Superior temporal gyrus (tissue), 1 donor: Measurements from ENCODE around the gene SS18.

Source experiments
- DNase-seq: peaks from one replicate; pipeline ENCODE4 v3.0.0-alpha.2; 2016; ENCODE audit errors: extremely low spot score

Gene SS18

DNA sequence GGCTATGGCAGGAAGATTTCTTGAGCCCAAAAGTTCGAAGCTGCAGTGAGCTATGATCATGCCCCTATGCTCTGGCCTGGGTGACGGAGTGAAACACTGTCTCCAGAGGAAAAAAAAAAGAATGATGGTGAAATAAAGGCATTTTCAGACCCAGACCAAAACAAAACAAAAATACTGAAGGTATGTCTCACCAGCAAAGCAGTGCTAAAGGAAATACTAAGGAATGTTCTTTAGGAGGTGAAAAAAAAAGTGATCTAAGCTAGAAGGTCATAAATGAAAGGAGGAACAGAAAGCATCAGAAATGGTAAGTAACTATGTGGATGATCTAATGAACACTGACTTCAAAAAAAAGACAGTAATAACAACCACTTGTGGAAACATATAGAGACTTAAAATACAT lies 18.7 kb downstream of the SS18 start:
- no peak for DNase-seq

DNA sequence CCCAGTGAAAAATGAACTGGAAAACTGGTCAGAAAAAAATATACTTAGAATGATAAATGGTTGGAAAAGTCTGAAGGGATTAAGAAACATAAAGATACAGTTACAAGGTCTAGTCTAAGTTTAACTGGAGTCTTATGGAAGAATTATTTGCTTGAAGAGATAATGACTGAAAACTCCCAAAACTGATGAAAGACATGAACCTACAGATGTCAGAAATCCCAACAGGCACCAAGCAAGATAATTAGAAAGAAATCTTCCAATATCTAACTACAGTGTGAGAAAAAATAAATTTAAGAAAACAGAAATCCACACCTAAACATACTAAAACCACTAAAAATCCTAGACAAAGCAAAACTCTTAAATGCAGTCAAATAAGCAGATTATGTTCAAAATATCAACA lies 19.4 kb downstream of the SS18 start:
- DNase-seq: no peak

DNA sequence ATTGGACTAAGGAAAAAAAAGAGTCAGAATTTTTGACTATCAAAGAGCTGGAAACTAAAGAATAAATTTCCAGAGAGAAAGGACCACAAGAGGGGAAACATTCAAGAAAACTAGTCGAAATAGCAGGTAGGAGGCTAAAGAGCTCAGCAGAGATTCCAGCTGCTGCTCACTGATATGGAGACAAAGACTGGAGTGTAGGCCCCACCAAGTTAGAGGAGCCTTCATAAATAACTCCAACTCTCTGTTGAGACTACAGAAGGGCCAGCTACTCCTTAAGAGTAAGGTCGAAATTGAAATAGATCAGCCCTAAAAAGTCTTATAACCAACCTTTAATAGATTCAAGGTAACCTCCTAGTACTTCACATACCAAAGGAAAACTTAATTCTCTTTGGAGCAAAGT lies 31.1 kb downstream of the SS18 start:
- DNase-seq: no peak

DNA sequence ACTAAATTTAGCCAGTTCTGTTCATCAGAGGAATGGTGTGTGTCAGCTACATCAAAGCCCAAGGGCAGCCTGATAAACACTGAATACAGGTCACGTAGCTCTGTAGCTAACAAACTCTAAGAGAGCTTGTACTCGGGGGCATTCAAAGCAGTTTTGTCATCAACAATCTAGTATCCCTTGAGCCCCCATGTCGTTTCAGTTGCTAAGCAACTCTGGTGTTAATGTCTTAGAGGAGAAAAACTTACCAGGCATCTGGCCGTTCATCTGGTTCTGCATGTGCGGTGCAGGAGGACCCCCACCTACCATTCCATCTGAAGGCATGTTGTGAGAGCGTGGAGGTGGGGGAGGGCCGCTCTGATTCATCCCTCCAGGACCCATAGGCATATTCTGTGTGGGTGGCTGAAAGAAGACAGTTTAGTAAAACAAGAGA lies 33.1 kb downstream of the SS18 start:
- no peak for DNase-seq

DNA sequence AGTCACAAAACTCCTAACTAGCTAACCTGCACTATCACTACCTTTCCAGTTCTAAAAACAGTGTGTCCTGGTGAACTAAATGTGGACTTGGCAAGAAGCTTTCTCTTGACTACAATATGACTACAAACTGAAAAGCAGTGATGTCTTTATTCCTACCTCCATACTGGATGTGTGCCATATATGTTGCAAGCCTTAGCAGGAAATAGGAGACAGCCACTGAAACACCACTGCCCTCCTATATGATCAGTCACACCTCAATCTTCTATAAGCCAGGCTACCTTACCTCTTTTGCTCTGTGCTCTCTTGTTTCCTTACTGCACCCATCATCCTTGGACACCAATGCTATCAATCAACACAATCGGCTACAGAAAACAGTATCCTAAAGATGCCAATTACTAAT lies 34.1 kb downstream of the SS18 start:
- no peak for DNase-seq

DNA sequence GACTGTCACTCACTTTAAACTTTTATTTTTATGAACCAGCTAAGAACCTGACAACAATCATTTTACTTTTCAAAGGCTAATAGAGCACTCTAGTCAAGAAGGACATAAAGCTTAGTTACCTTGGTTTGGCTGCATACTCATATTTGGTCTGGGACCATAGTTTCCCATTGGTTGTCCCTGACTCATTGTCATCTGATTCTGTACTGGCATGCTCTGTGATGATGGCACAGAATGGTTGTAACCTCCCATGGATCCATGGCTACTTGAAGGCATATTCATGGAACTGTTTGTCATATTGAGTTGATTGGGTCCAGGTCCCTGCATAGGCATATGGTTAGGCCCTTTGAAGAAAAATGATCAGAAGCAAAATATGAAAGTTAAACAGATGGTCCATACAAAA lies 37.9 kb downstream of the SS18 start:
- no peak for DNase-seq

DNA sequence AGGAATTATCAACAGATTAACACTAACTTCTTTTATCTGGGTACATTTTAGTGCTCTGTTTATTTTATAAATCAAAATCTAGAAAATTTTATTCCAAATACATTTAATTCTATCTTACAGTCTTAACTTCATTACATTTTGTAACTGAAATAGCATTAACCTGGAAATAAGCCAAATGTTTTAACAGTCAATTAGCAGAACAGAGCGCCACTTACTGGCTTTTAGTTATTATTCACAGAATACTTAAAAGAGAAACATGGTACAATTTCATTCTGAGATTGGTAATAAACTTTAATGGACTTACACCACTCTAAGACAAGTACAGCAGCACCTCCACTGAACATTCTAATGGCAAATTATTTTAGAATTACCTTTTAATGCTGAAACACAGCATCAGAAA lies 38.6 kb downstream of the SS18 start:
- no peak for DNase-seq

DNA sequence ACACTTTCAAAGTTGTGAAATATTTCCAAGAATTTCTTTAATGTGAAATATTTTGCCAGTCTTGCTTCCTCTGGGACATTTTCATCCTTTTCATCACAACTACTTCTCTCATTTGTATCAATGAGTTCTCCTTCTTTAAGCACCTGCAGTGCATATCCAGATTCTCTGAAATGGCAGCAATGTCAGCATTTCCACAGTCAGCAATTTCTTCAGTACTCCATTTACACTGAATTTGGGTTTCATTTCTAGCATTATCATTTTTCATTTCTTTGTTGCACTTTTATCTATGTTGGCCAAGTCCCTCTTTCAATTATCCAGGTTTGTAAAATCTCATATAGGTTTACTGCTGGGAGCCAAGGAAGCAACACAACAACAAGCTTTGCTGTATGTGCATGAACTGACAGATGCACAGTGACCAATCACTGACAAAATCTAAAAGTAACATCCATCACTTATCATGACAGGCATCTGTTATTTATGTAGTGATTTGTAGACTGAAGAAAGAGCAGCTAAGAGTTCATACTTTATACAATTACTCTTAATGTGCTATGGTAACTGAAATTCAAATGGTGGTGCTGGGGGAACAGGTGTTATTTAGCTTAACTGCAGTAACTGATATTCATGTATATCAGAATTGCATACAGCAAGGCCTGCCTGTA lies 43.9 kb downstream of the SS18 start:
- no peak for DNase-seq

DNA sequence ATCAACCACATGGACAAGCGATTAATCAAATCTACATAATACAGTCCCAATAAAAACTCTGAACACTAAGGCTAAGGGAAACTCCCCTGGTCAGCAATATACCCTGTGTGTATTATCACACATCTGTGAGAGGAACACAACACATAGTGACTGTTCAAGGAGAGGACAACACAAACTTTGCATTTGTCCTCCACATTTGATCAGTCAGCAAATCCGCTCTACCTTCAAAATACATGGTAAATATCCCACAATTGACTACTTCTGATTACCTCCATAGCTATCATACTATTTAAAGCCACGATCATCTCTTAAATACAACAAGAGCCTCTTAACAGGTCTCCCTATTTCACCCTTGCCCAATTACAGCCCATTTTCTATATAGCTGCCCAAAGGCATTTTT lies 45.6 kb downstream of the SS18 start:
- DNase-seq: no peak

DNA sequence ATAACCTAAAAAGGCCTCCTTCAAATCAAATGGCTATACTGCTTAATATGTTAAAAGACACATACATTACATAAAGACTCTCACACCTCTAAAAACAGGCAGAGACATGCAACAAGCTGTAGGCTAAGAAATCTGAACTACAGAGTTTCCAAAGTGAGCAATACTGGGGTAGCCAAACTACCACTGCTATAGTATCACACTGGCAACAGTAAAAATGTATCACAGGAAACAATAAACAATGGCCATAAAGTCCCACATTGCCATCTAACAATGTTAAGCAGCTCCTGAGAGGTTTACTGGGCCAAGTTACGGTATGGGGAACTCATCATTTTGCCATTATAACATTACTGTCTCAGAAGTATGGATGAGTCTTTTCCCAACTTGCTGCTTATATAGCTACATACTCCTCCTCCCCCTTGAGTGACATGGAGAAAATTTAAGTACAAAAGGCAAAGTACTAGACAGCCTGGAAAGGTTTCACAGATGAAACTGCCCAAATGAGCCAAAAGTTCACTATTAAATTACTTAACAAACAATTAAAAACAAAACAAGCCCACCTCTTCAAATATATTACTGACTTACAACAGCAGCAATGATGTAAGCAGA lies 50.3 kb downstream of the SS18 start:
- DNase-seq: no peak

DNA sequence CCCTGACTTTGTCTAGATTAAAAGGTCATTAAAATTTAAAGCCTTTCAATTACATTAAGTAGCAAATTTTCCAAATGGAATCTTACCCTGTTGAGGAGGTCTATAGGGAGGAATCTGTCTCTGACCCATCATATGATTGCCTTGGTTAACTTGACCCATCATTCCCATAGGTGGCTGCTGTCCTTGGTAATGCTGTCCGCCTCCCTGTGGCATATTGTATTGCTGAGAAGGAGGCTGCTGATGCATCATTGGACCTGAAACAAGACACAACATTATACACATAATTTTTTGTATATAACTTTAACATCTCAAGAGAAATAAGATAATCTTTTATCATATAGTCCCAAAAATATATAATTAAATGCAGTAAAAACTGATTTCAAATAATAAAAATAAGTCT lies 51.2 kb downstream of the SS18 start:
- DNase-seq: no peak

DNA sequence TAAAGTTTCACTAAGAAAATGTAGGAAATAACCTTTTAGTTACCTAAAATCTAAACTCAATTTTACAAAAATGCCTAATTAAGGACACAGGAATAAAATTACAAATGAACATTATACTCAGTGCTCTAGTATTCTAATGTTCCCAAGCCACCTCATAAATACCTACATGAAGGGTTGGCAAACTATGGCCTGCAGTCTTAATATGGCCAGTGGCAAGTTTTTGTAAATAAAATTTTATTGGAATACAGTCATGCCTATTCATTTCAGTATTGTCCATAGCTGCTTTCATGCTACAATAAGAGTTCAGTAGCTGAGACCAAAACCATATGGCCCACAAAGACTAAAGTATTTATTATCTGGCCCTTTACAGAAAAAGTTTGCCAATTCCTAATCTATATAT lies 53.8 kb downstream of the SS18 start:
- DNase-seq: no peak

DNA sequence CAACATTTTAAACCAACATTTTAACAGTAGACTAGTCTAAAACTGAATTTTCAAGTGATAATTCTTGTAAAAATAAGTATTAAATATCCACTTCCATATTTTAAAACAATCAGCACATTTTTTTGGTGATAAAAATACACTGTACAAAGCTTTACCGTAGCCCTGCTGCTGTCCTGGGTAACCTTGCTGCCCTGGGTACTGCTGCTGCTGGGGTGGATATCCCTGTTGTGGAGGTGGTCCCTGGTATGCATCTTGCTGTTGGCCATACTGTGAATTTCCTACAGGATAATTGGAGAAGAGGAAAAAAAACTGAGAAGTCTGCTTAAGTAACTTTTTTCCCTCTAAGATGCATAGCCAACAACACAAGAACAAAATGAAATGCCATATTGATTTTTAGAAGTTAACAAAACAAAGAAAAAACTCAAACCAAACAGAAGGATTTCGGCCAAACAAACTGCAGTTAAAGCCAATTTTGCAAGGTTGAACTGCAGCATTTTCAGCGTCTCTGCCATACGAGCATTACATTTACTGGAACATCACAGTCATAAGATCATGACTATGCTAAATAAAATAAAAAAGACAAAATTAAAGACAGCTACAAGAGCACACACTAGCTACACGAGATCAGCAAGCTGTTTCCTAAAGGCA lies 55.4 kb downstream of the SS18 start:
- DNase-seq: no peak

DNA sequence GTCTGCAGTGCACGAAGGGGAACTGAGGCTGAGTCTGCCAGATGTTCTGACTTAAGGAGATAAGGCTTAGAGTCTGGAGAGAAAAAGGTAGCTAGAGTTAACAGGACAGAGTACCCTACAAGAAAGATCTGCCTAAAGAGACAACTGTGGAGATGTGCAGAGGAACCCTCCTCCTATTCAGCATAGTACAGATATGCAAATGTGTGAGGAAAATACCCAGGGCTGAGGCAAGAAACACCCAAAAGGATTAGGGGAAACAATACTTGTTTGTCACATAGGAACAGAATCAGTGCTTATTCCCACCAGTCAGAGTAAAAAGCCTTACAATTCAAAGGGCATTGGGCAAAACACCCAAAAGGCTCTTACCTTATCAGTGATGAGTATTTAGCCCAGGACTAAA lies 67.8 kb downstream of the SS18 start:
- no peak for DNase-seq

DNA sequence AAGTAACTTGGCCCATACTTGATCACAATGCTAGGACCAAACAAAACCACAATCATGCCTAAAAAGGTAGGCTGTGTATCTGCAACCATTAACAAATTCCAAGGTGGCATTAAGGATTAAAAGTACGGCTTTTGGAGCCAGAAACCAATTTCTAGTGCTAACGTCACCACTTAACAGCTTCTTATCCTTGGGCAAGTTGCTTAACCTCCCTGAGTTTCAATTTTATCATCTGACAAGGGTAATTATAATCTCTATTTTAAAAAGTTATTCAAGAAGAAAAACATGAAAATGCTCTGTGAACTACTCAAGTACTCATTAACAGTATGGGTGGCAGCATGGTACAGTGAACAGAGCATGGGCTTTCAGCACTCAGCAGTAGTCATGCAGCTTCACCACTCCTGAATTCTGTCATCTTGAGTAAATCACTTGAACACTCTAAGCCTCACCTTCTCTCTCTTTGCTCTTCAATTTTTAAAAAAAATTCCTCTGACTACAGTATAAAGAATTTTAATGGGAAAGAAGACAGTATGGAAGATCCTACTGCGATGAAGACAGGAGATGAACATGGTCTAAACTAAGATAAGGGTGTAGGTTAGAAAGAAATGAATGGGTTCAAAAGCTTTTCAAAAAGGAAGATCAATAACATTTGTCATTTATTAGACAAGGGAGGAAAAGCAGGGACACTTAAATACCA lies 69.2 kb downstream of the SS18 start:
- no peak for DNase-seq

DNA sequence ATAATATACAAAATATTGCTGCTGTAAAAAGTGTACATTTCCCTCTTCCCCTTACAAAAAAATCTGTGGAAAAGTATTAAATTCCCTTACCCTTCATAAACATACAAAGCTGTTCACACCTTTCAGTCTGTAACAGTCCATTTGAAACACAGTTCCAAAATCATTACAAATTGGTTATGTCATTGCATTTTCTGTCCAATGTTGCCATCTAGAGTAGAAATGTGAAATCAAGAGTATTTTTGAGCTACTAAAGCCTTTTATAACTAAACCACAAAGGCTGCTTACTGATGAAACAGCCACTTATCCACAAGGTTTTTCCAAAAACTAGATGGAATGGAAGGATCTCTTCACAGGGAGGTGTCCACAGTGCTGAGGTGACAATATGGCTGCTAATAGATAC lies 72.5 kb downstream of the SS18 start:
- DNase-seq: peak; percentile 71

DNA sequence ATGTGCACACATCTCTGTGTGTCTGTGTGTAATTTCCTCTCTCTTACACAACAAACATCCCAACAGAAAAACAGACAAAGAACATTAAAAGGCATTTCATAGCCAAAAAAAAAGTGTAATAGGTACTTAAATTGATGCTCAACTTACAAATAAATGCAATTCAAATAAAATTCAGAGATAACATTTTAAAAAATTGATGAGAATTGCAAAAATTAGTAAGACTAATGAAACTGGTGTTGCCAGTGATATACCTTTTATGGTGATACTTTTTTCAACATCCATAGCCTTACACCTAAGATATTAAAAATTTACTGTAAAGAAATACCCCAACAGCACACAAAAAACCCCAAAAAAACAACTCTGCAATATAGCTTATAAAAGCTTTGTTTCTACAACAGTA lies 76.0 kb downstream of the SS18 start:
- DNase-seq: no peak

DNA sequence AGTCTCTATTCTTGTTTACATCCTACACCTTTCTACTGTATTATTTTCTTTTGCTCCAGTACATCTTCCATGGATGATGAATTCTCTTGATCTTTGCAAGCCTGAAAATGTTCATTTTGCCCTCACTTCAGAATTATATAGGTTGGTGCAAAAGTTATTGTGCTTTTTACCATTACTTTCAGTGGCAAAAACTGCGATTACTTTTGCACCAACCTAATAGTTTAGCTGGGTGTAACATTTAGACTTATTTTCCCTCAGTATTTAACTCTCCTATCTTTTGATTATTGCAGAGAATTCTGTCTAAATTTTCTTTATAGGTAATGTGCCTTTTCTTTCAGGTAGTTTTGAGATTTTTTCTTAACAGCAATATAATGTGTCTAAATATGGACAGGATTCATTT lies 81.8 kb downstream of the SS18 start:
- no peak for DNase-seq

DNA sequence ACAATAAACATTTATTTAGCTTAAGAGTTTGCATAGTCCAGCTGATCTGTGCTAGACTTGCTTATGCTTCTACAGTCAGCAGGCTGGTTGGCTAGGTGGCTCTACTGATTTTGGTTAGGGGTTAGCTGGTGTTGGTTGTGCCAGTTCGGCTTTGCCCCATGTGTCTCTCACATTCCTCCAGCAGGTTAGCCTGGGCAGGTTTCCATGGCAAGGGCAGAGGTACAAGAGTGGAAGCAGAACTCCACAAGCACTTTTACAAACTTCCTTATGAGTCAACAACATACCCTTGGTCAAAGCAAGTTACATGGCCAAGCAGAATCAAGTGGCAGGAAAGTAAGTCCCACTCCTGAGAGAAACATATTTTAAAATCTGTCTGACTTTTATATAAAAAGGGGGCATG lies 82.3 kb downstream of the SS18 start:
- DNase-seq: no peak

DNA sequence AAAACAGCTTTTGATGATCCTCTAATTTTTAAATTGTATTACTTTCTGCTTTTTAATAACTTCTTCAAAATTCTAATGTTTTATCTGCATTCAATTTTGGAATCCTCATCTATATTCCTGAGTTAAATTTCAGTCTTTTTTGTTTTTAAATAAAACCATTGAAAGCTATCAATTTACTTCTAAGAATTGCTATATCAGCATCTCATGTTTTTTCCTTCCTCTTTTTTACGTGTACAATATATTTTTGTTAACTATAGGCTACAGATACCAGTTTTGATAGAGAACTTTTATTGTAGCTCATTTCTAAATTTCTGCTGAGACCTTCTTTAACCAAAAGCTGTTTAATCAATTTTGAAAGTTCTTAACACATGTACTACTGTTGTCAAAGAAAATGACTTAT lies 84.5 kb downstream of the SS18 start:
- no peak for DNase-seq

DNA sequence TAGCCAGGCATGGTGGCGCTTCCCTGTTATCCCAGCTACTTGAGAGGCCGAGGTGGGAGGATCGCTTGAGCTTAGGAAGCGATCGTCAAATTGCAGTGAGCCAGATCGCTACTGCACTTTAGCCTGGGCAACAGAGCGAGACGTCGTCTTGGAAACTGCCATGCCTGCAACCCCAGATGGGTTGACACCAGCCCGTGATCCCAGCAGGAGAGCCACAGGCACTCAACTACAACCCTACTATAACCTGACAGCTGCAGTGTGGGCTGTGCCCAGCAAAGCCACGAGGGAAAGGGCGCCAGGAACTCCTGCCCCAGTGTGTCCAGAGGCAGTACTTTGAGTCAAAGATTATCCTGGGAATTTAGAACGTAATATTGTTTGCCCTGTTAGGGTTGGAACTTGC lies 85.6 kb downstream of the SS18 start:
- DNase-seq: no peak

DNA sequence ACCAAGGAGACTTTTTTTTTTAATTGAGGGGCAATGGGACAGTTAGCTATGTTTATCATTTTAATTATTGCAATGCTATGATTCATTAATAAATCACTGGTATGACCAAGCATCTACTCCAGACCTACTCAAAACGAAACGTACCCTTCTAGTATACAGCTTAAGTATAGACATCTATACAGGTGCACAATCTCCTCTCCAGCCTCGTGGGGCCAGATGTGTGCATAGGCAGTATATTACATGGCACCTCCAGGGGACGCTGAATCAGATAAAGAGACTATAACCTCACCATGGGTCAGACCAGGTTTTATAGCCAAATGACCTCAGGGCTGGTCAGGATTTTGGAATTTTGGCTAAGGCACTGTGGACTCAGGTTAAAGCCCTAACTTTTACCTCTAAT lies 86.6 kb downstream of the SS18 start:
- DNase-seq: no peak

DNA sequence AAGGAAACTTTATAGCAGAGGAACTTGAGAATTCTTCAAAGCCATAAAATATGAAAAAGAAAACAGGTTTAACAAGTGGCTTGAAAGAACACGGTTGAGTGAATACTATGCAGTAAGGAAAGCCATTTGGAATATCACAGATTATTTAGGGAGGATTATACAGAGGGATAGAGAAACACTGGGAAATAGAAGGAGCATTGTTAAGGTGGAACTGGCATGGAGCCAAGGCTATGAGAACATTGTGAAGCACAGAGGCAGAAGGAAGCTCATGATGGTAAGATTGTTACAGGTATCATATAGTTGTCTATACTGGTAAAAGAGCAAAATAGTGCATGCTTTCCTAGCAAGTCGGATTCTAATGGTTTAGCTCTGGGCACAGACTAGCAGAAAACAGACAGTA lies 87.1 kb downstream of the SS18 start:
- DNase-seq: no peak
